HG03565 (cell line): ENCODE data around the gene TIAM1.
"Not testable (repeated sequence)": the region's sequence is repeated elsewhere in the genome, so short reads cannot be mapped to it uniquely, and the experiment has no call there.

Experiments used
- ATAC-seq: cut with Tn5 transposase; IDR thresholded peaks from one replicate; pipeline ENCODE4 v1.9.1; 2021; ENCODE audit warnings: mild to moderate bottlenecking, moderate library complexity; ENCODE audit not compliant: unreplicated experiment

Gene TIAM1

GRCh38 chr21:31260790-31261189, 83.3 kb downstream of the TIAM1 start:
- no peak for ATAC-seq

GRCh38 chr21:31258073-31258472, 86.0 kb downstream of the TIAM1 start:
- no peak for ATAC-seq

GRCh38 chr21:31257265-31257664, 86.8 kb downstream of the TIAM1 start:
- ATAC-seq = no peak

DNA sequence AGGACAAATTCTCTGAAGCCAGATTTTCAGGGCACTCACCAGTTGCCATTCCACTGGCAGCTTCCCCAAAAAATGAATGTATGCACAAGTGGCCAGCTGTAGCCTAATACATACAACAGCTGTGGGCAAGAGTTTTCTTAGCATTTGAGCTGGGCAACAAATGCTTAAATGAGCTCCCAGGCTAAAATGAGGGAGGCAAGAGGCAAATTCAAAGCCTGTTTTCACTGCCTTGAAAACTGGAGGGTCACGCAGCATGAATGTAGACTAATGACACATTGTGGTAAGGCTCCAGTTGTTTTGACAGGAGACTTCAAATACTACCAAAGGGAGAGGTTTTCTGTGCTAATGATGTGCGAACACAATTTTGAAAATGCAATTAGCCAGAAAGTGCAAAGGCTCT, 88.2 kb downstream of the TIAM1 start:
- no peak for ATAC-seq

DNA sequence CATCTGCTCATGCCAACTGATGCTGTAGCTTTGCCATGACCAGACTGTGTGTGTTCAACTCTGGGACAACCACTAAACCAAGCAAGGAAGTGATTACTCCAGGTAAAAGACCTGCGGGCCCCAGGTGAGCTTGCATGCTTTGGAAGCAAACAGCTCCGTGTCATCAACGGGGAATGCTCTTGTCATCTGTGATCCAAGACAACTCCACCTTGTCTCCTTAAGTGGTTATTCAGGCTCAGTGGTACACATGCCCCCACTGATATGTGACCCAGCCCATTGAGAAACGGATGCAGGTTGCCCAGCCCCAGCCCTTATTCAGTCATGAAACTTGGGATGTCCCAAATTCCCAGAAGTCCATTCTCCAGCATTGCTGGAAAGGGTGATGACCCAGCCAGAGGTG, 89.0 kb downstream of the TIAM1 start:
- no peak for ATAC-seq

GRCh38 chr21:31254131-31254530, 89.9 kb downstream of the TIAM1 start:
- ATAC-seq = no peak

- ATAC-seq = no peak
Measured at GRCh38 chr21:31253684-31254083, 90.4 kb downstream of the TIAM1 start.

DNA sequence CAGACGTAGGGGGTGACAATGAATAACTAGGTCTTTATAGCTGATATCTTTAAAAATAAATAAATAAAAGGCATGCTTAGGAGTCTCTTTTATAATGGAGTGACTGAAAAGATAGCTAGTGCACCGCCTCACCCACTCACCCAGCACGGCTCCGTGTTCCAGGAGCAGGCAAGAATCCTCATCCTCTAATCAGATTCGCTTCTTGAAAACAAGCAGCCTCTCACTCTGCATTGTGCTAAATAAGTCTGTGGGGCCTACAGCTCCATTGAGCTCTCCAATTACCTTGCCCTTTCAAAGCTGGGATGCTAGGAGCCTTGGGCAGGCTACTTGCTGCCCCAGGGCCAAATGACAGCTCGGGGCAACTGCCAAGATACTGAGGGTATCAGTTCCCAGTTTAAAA, 91.5 kb downstream of the TIAM1 start:
- no peak for ATAC-seq

- ATAC-seq = no peak
Measured at GRCh38 chr21:31252091-31252490, 92.0 kb downstream of the TIAM1 start.

- no peak for ATAC-seq
Measured at GRCh38 chr21:31251686-31252085, 92.4 kb downstream of the TIAM1 start.

GRCh38 chr21:31248598-31248997, 95.5 kb downstream of the TIAM1 start:
- ATAC-seq = no peak

GRCh38 chr21:31243611-31244010, 100.5 kb downstream of the TIAM1 start:
- no peak for ATAC-seq

GRCh38 chr21:31236528-31236927, 107.5 kb downstream of the TIAM1 start:
- no peak for ATAC-seq

GRCh38 chr21:31235671-31236450, 108.2 kb downstream of the TIAM1 start:
- no peak for ATAC-seq

- ATAC-seq = no peak
Measured at GRCh38 chr21:31234936-31235335, 109.1 kb downstream of the TIAM1 start.

DNA sequence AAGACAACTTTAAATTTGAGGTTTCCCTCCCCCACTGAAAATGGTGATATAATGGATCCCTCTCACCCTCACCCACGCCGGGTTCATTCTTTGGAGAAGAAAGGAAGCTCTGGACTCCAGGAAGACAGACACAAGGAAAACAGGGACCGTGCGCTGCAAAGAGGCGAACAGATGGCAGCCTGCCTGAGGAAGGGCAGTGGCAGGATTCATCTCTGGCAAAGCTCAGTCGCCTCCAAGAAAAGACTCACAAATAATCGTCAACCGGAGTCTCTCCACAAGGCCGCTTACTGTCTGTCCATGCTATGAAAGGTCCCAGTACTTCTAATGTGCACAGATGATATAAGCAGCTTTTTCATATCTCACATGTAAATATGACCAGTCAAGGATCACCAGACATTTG, 110.3 kb downstream of the TIAM1 start:
- ATAC-seq = no peak

DNA sequence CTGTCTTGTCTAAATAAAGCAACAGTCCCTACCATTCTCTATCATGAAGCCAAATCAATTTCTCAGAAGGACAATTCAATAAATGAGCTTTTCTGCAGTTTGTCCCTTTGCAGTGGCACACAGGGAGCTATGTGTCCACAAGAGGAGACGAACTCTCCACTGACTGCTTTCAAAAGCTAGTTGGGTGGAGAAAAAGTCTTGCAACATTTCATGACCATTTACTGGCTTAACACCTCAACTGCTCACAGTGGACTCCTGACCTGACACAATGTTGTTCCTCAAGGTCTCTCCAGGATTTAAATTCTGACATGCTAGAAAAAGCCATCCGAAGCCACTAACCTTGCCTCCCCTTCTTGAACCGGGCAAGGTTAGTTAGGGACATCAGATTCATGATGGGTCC, 111.7 kb downstream of the TIAM1 start:
- ATAC-seq = no peak

DNA sequence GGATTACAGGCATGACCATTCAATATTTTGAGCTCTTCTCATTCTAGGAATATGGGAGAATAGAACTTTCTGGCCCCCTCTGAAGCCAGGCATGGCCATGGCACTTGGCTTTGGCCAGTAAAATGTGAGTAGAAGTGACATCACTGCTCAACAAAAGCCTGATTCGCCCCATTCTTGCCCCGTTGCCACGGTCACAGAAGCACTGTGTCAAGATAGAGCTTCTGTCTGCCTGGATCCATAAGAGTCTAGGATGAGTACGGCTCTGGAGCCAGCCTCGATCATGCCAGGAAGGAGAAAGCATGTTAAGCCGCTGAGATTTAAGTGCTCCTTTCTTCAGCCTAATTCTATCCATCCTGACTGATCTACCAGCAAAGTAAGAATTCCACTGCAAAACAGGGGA, 113.1 kb downstream of the TIAM1 start:
- no peak for ATAC-seq

DNA sequence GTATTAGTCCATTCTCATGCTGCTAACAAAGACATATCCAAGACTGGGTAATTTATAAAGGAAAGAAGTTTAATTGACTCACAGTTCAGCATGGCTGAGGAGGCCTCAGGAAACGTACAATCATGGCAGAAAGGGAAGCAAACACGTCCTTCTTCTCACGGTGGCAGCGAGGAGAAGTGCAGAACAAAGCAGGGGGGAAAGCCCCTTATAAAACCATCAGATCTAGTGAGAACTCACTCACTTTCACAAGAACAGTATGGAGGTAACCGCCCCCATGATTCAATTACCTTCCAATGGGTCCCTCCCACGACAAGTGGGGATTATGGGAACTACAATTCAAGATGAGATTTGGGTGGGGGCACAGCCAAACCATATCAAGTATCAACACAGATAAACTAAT, 115.3 kb downstream of the TIAM1 start:
- ATAC-seq = not testable (repeated sequence)

- no peak for ATAC-seq
Measured at GRCh38 chr21:31225713-31226112, 118.3 kb downstream of the TIAM1 start.

DNA sequence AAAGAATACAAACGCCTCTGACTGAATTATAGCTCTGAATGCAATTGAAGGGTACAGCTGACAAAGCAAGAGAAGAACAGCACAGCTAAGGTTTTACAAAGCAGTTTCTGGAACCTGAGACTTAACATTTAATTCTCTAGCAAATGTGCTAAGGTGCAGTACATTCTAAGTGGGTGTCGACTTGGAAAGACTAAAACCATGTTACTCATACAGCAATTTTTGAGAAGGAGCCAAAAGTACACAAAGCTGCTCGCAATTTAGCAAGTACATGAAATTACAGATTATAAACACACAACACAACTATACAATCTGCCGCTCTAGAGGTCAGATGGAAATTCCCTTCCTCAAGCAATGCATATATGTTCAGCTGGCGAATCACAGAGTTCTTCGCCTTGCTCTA, 121.9 kb downstream of the TIAM1 start:
- ATAC-seq = no peak

- ATAC-seq = no peak
Measured at GRCh38 chr21:31221043-31221442, 123.0 kb downstream of the TIAM1 start.

GRCh38 chr21:31220575-31220974, 123.5 kb downstream of the TIAM1 start:
- ATAC-seq = no peak
